ENCODE measurements around the gene ZNF768.

GRCh38 chr16:30491744-30492308, 34.5 kb downstream of the ZNF768 start:
- TF ChIP-seq CTCF (IDR thresholded peaks at IDR 0.05) (no peak), SIN3A (IDR thresholded peaks at IDR 0.05; ENCODE audit: borderline replicate concordance, insufficient read depth, low read depth, low read length) (no peak)
